ENCODE results near the gene USP11. TPM values are rescaled to one million over a fixed set of nuclear protein-coding genes. Genes with fewer than 3 reads are reported as not detected.
"Not testable (repeated sequence)": the region's sequence is repeated elsewhere in the genome, so short reads cannot be mapped to it uniquely, and the experiment has no call there.

Gene USP11
- total RNA-seq, 1 experiment from 2014 or later = 72.0 TPM

DNA sequence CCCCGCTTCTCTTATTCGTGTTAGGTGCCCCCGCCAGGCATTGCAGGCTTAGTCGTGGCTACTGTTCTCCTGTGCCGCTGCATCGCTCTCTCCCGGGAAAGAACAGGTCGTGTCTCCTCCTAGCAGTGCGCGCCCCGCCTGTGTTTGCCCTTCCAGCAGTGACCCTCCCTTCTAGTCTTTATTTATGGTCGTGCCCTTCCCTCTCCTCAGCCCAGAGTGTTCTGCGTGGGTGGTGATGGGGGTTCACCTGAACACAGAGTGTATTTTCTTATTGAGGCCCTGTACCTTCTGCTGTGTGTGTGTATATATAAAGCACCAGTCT lies 15.2 kb downstream of the USP11 start:
- no peak overlapping the region for H3K4me3 Mint-ChIP-seq (ENCODE audit: low read depth, unreplicated experiment)
- H3K4me1 Mint-ChIP-seq (ENCODE audit: low read depth, unreplicated experiment) = no peaks in the 10 kb centered on the region
- H3K27ac Mint-ChIP-seq (ENCODE audit: unreplicated experiment) = no peak overlapping the region
- intact Hi-C loops (cut with micrococcal nuclease; ENCODE audit: unreplicated experiment) = no loop called here
- CTCF ChIA-PET = no interaction called here
- no TSS peak for BruUV-seq (replicated peaks)
- H3K9me3 Mint-ChIP-seq (ENCODE audit: low read depth, unreplicated experiment) = no peaks in the 10 kb centered on the region
- H3K36me3 Mint-ChIP-seq (ENCODE audit: insufficient read depth, unreplicated experiment) = peaks cover 24% of the 10 kb centered on the region
- no peak for DNase-seq
- no peak for TF ChIP-seq CTCF (IDR thresholded peaks at IDR 0.05; ENCODE audit: unreplicated experiment)
- no peaks in the 10 kb centered on the region for H3K27me3 Mint-ChIP-seq (ENCODE audit: unreplicated experiment)

DNA sequence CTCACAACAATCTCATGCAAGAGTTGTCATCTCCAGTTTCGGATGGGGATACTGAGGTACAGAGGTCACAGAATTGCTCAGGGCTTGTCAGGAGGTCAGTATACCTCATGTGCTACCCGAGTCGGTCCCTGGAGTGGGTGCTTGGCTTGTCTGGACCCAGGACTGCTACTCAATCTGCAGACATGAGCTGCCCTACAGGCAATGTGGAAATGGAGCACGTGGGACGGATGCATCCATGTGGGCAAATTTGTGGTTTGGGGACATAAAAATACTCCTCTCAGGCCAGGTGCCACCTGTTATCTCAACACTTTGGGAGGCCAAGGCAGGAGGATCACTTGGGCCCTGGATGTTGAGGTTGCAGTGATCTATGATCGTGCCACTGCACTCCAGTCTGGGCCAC lies 15.8 kb downstream of the USP11 start:
- no peak overlapping the region for H3K27ac Mint-ChIP-seq (ENCODE audit: unreplicated experiment)
- no peak for TF ChIP-seq CTCF (IDR thresholded peaks at IDR 0.05; ENCODE audit: unreplicated experiment)
- H3K9me3 Mint-ChIP-seq (ENCODE audit: low read depth, unreplicated experiment) = no peaks in the 10 kb centered on the region
- no peak overlapping the region for H3K4me3 Mint-ChIP-seq (ENCODE audit: low read depth, unreplicated experiment)
- intact Hi-C loops (cut with micrococcal nuclease; ENCODE audit: unreplicated experiment) = no loop called here
- no peaks in the 10 kb centered on the region for H3K4me1 Mint-ChIP-seq (ENCODE audit: low read depth, unreplicated experiment)
- peaks cover 24% of the 10 kb centered on the region for H3K36me3 Mint-ChIP-seq (ENCODE audit: insufficient read depth, unreplicated experiment)
- CTCF ChIA-PET = no interaction called here
- no peaks in the 10 kb centered on the region for H3K27me3 Mint-ChIP-seq (ENCODE audit: unreplicated experiment)
- DNase-seq = no peak
- BruUV-seq (replicated peaks) = no TSS peak

- intact Hi-C loops (cut with micrococcal nuclease; ENCODE audit: unreplicated experiment) = no loop called here
- CTCF ChIA-PET = no interaction called here
- Mint-ChIP-seq H3K36me3 (ENCODE audit: insufficient read depth, unreplicated experiment) (peaks cover 24% of the 10 kb centered on the region), H3K27ac (ENCODE audit: unreplicated experiment) (no peak overlapping the region), H3K9me3 (ENCODE audit: low read depth, unreplicated experiment) (no peaks in the 10 kb centered on the region), H3K4me1 (ENCODE audit: low read depth, unreplicated experiment) (no peaks in the 10 kb centered on the region), H3K27me3 (ENCODE audit: unreplicated experiment) (no peaks in the 10 kb centered on the region), H3K4me3 (ENCODE audit: low read depth, unreplicated experiment) (no peak overlapping the region)
- TF ChIP-seq CTCF (IDR thresholded peaks at IDR 0.05; ENCODE audit: unreplicated experiment) = no peak
- DNase-seq = no peak
- no TSS peak for BruUV-seq (replicated peaks)
Measured at GRCh38 chrX:47250017-47250347, 17.2 kb downstream of the USP11 start.

DNA sequence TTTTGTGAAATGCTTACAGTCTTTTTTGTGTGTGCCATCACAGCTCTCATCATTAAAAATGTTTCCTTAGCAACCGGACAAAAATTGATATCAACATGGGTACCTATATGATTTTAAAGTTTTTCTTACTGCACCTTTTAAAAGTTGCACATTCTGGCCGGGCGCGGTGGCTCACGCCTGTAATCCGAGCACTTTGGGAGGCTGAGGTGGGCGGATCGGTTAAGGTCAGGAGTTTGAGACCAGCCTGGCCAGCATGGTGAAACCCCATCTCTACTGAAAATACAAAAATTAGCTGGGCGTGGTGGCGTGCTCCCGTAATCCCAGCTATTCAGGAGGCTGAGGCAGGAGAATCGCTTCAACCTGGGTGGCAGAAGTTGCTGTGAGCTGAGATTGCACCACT lies 24.8 kb downstream of the USP11 start:
- H3K9me3 Mint-ChIP-seq (ENCODE audit: low read depth, unreplicated experiment); DNase-seq; intact Hi-C loops (cut with micrococcal nuclease; ENCODE audit: unreplicated experiment); H3K4me1 Mint-ChIP-seq (ENCODE audit: low read depth, unreplicated experiment); H3K27me3 Mint-ChIP-seq (ENCODE audit: unreplicated experiment); BruUV-seq (replicated peaks); H3K27ac Mint-ChIP-seq (ENCODE audit: unreplicated experiment); H3K36me3 Mint-ChIP-seq (ENCODE audit: insufficient read depth, unreplicated experiment); H3K4me3 Mint-ChIP-seq (ENCODE audit: low read depth, unreplicated experiment): not testable (repeated sequence)
- CTCF ChIA-PET = interaction anchor here (0.9 kb wide), 1 partner anchor 18 kb away, joined by 4 read pairs; no protein-coding TSS in a partner anchor

DNA sequence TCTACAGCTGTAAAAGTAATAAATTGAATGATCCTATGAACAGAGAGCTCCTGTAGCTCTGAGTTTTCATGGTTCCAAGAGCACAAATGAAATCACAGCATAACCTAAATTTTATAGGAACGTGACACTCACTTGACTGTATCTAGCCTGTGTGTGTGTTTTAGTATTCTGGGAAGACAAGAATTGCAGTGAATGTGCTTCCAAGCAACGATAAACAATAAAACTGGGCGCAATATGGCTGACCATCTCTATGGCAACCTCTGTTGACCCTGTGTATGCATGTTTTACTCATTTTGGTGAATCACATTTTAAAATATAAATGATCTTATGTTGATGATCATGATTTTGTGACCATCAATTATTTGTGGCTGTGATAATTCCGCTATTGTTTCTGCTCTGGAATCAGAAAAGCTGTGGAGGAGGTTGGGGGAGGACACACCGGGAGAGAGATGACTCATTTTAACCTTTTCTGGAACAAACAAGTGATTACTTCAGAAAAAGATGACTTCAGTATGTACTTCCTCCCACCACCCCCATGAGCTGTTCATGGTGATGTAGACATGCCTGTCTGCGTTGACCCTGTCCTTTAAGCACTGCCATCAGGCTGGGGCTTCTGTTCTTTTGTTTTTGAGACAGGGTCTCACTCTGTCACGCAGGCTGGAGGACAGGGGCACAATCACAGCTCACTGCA lies 31.8 kb downstream of the USP11 start:
- DNase-seq = no peak
- CTCF ChIA-PET = no interaction called here
- no TSS peak for BruUV-seq (replicated peaks)
- intact Hi-C loops (cut with micrococcal nuclease; ENCODE audit: unreplicated experiment) = no loop called here
- H3K9me3 Mint-ChIP-seq (ENCODE audit: low read depth, unreplicated experiment) = no peaks in the 10 kb centered on the region
- no peak overlapping the region for H3K4me3 Mint-ChIP-seq (ENCODE audit: low read depth, unreplicated experiment)
- no peaks in the 10 kb centered on the region for H3K4me1 Mint-ChIP-seq (ENCODE audit: low read depth, unreplicated experiment)
- TF ChIP-seq CTCF (IDR thresholded peaks at IDR 0.05; ENCODE audit: unreplicated experiment) = no peak
- no peak overlapping the region for H3K27ac Mint-ChIP-seq (ENCODE audit: unreplicated experiment)
- no peaks in the 10 kb centered on the region for H3K36me3 Mint-ChIP-seq (ENCODE audit: insufficient read depth, unreplicated experiment)
- no peaks in the 10 kb centered on the region for H3K27me3 Mint-ChIP-seq (ENCODE audit: unreplicated experiment)
